Mesothelial cell of epicardium (in vitro differentiated cells): ENCODE results near the gene TTLL4. TPM values are rescaled to one million over a fixed set of nuclear protein-coding genes. Genes with fewer than 3 reads are reported as not detected.

Experiments
- DNase-seq, 2 experiments: peaks; one replicate each; pipeline ENCODE4 v3.0.0; 2021; ENCODE audit warnings: low spot score in 2 of 2; ENCODE audit not compliant: unreplicated experiment in 2 of 2
- H3K27ac Mint-ChIP-seq: 2 replicates; pipeline ENCODE4 v1.8.0; 2021; ENCODE audit warnings: mixed read lengths
- H3K27me3 Mint-ChIP-seq: 2 replicates; pipeline ENCODE4 v1.8.0; 2021; ENCODE audit warnings: low read depth, mixed read lengths
- H3K36me3 Mint-ChIP-seq: 2 replicates; pipeline ENCODE4 v1.8.0; 2021; ENCODE audit warnings: mixed read lengths
- H3K4me1 Mint-ChIP-seq: 2 replicates; pipeline ENCODE4 v1.8.0; 2021; ENCODE audit warnings: mixed read lengths
- H3K4me3 Mint-ChIP-seq: 2 replicates; pipeline ENCODE4 v1.8.0; 2021; ENCODE audit warnings: mild to moderate bottlenecking, moderate library complexity, mixed read lengths
- H3K9me3 Mint-ChIP-seq: 2 replicates; pipeline ENCODE4 v1.8.0; 2021; ENCODE audit warnings: mixed read lengths
- CTCF ChIP-seq: fragments of 200-600 bp; sonication (generic); IDR thresholded peaks from one replicate; pipeline ENCODE4 v1.5.0; 2021; ENCODE audit warnings: antibody characterized with exemption; ENCODE audit not compliant: unreplicated experiment
- total RNA-seq: library from RNA; stranded (reverse); gene quantifications from 3 replicates; pipeline ENCODE4 v1.2.1, GENCODE V29; 2021

Gene TTLL4
- total RNA-seq, 1 donor from 2014 or later: 61.8 TPM

- peaks cover 27% of the 10 kb centered on the region for H3K36me3 Mint-ChIP-seq
- DNase-seq: no peak
- no peak for TF ChIP-seq CTCF
- H3K9me3 Mint-ChIP-seq: peaks cover 16% of the 10 kb centered on the region
- H3K27me3 Mint-ChIP-seq: no peaks in the 10 kb centered on the region
- H3K4me1 Mint-ChIP-seq: peaks cover 11% of the 10 kb centered on the region
- H3K4me3 Mint-ChIP-seq: no peak overlapping the region
- no peak overlapping the region for H3K27ac Mint-ChIP-seq
These were observed 19.0 kb downstream of the TTLL4 start for GRCh38 chr2:218729640-218730039.

- H3K4me3 Mint-ChIP-seq: no peak overlapping the region
- H3K27ac Mint-ChIP-seq: peak overlapping the region; percentile 92
- no peaks in the 10 kb centered on the region for H3K27me3 Mint-ChIP-seq
- DNase-seq: no peak
- no peak for TF ChIP-seq CTCF
- peaks cover 6% of the 10 kb centered on the region for H3K9me3 Mint-ChIP-seq
- H3K36me3 Mint-ChIP-seq: peaks cover 18% of the 10 kb centered on the region
- H3K4me1 Mint-ChIP-seq: peaks cover 11% of the 10 kb centered on the region
These were observed 21.6 kb downstream of the TTLL4 start for GRCh38 chr2:218732052-218732760.

GRCh38 chr2:218732761-218733158 is 22.1 kb downstream of the TTLL4 start:
- Mint-ChIP-seq H3K4me1 (peaks cover 11% of the 10 kb centered on the region), H3K27me3 (no peaks in the 10 kb centered on the region), H3K27ac (no peak overlapping the region), H3K36me3 (peaks cover 14% of the 10 kb centered on the region), H3K4me3 (no peak overlapping the region), H3K9me3 (peaks cover 2% of the 10 kb centered on the region)
- DNase-seq: no peak
- TF ChIP-seq CTCF: no peak

- TF ChIP-seq CTCF: no peak
- no peak overlapping the region for H3K27ac Mint-ChIP-seq
- DNase-seq: no peak
- no peaks in the 10 kb centered on the region for H3K9me3 Mint-ChIP-seq
- no peaks in the 10 kb centered on the region for H3K27me3 Mint-ChIP-seq
- peaks cover 17% of the 10 kb centered on the region for H3K36me3 Mint-ChIP-seq
- H3K4me1 Mint-ChIP-seq: peaks cover 11% of the 10 kb centered on the region
- no peak overlapping the region for H3K4me3 Mint-ChIP-seq
These were observed 22.8 kb downstream of the TTLL4 start for GRCh38 chr2:218733171-218734021.

- H3K27me3 Mint-ChIP-seq: no peaks in the 10 kb centered on the region
- no peak for TF ChIP-seq CTCF
- H3K9me3 Mint-ChIP-seq: no peaks in the 10 kb centered on the region
- H3K27ac Mint-ChIP-seq: no peak overlapping the region
- DNase-seq: no peak
- no peak overlapping the region for H3K4me3 Mint-ChIP-seq
- H3K4me1 Mint-ChIP-seq: peaks cover 11% of the 10 kb centered on the region
- H3K36me3 Mint-ChIP-seq: peaks cover 15% of the 10 kb centered on the region
These were observed 23.7 kb downstream of the TTLL4 start for GRCh38 chr2:218734190-218734975.
